HepG2 (cell line): ENCODE data around the gene SCUBE2. TPM values are rescaled to one million over a fixed set of nuclear protein-coding genes. Genes with fewer than 3 reads are reported as not detected.

Experiments
- ATAC-seq: fragments of 200-7000 bp; cut with Tn5 transposase; 3 replicates; pipeline ENCODE4 v1.9.1; 2020; ENCODE audit warnings: mild to moderate bottlenecking, moderate library complexity
- BruUV-seq: library from RNA; stranded (reverse); fragments of 400-500 nt; replicated peaks from 2 replicates; lab custom pipeline; 2021; lab: Mats Ljungman, UMichigan
- CTCF ChIA-PET: fragments of 300-600 bp; formaldehyde crosslinking; extraction: SDS; loops from one replicate; lab custom pipeline; 2021; ENCODE audit warnings: low total read pairs, inconsistent platforms, low intra/inter-chr PET ratio; lab: Yijun Ruan, JAX
- POLR2A ChIA-PET: fragments of 350-600 bp; sonication (Branson Sonifier 250); formaldehyde crosslinking; loops from one replicate; lab custom pipeline; 2020; ENCODE audit warnings: antibody characterized with exemption, inconsistent platforms; lab: Yijun Ruan, JAX
- DNase-seq: peaks from one replicate; pipeline ENCODE4 v3.0.0-alpha.2; 2015; ENCODE audit warnings: low spot score
- FAIRE-seq: peaks from 3 replicates; lab custom pipeline; 2011; peaks lifted over from hg19 to GRCh38; lab: Jason Lieb, UNC
- H2AFZ ChIP-seq: one replicate; pipeline ENCODE4 v1.6.1; 2011; ENCODE audit warnings: low read length, inconsistent platforms
- H3K27ac ChIP-seq: fragments of 300-600 bp; 3 replicates; pipeline ENCODE4 v1.8.0; 2011; ENCODE audit warnings: mixed run types, mild to moderate bottlenecking, mixed read lengths, low read length, inconsistent platforms; ENCODE audit not compliant: insufficient read depth; ENCODE audit errors: extremely low read length
- H3K27me3 ChIP-seq, 2 experiments: fragments of 200-600 bp in 1 of 2; 2 replicates in 1 of 2; 3 replicates in 1 of 2; pipeline versions ENCODE4 v1.6.0 to v1.8.0; 2011; ENCODE audit warnings: low read length in 2 of 2, mild to moderate bottlenecking in 2 of 2, moderate library complexity in 2 of 2, inconsistent platforms in 1 of 2; ENCODE audit not compliant: insufficient read depth in 2 of 2, control insufficient read depth in 1 of 2
- H3K36me3 ChIP-seq, 2 experiments: fragments of 200-600 bp in 1 of 2; replicated peaks in 1 of 2; 2 replicates in 1 of 2; 3 replicates in 1 of 2; pipeline versions ENCODE4 v1.5.1 to v1.8.0; 2011; ENCODE audit warnings: low read length in 2 of 2, inconsistent platforms in 1 of 2; ENCODE audit not compliant: insufficient read depth in 2 of 2, control insufficient read depth in 1 of 2
- H3K4me1 ChIP-seq: 2 replicates; pipeline ENCODE4 v1.5.1; 2012; ENCODE audit warnings: low read length, inconsistent platforms; ENCODE audit not compliant: insufficient read depth
- H3K4me2 ChIP-seq: 2 replicates; pipeline ENCODE4 v1.6.0; 2011; ENCODE audit warnings: low read depth, low read length, inconsistent platforms
- H3K4me3 ChIP-seq, 3 experiments: fragments of 200-600 bp in 1 of 3; sonication (generic), shearing (Covaris generic) in 1 of 3; replicated peaks in 1 of 3; 2 replicates each; pipeline ENCODE4 v1.5.1; 2011 to 2016; ENCODE audit warnings: low read length in 3 of 3, inconsistent platforms in 2 of 3, low read depth in 2 of 3, mild to moderate bottlenecking in 2 of 3, control low read depth in 1 of 3, mixed read lengths in 1 of 3; ENCODE audit not compliant: insufficient read depth in 1 of 3
- H3K79me2 ChIP-seq: one replicate; pipeline ENCODE4 v1.6.1; 2011; ENCODE audit warnings: low read length, inconsistent platforms; ENCODE audit not compliant: insufficient read depth
- H3K9ac ChIP-seq: 2 replicates; pipeline ENCODE4 v1.6.0; 2011; ENCODE audit warnings: mild to moderate bottlenecking, low read depth, low read length, inconsistent platforms; ENCODE audit not compliant: insufficient read depth
- H3K9me3 ChIP-seq: 2 replicates; pipeline ENCODE4 v1.5.1; 2012; ENCODE audit warnings: mild to moderate bottlenecking, low read length
- H4K20me1 ChIP-seq: 2 replicates; pipeline ENCODE4 v1.6.0; 2011; ENCODE audit warnings: inconsistent platforms, mild to moderate bottlenecking, low read length, moderate library complexity; ENCODE audit not compliant: insufficient read depth
- KLF6 ChIP-seq: IDR thresholded peaks from 2 replicates; pipeline ENCODE4 v1.8.0; 2016; ENCODE audit warnings: missing biosample characterization, missing genetic modification reagents
- MIXL1 ChIP-seq: IDR thresholded peaks from 2 replicates; pipeline ENCODE4 v1.6.1; 2016
- PRDM15 ChIP-seq: sonication (generic); formaldehyde crosslinking; IDR thresholded peaks from 2 replicates; pipeline ENCODE4 v1.4.0; 2020; ENCODE audit warnings: missing genetic modification reagents
- SMAD9 ChIP-seq: sonication (generic); formaldehyde crosslinking; IDR thresholded peaks from 2 replicates; pipeline ENCODE4 v1.5.1; 2020; ENCODE audit warnings: mild to moderate bottlenecking, missing genetic modification reagents
- ZNF749 ChIP-seq: sonication (generic); formaldehyde crosslinking; IDR thresholded peaks from 2 replicates; pipeline ENCODE4 v1.8.0; 2022; ENCODE audit warnings: mild to moderate bottlenecking, missing genetic modification reagents, moderate library complexity, borderline replicate concordance
- WGBS: methylation state at CpG from one replicate; pipeline ENCODE4 v1.1.6; 2017; ENCODE audit warnings: low lambda C conversion rate; 5-methylcytosine and 5-hydroxymethylcytosine counted together
- in situ Hi-C: cut with HindIII; loops from 2 replicates; pipeline ENCODE4 v1.10.0; 2017; ENCODE audit warnings: low pct_unique_long_range_greater_than_20kb; ENCODE audit not compliant: extremely low pct_ligation_motif_present
- intact Hi-C: fragments of 100-400 bp; cut with micrococcal nuclease; formaldehyde crosslinking; loops from one replicate; pipeline ENCODE4 v1.10.0; 2022; ENCODE audit not compliant: unreplicated experiment
- polyA plus RNA-seq, 8 experiments: library from polyadenylated mRNA; depleted of rRNA in 3 of 8; stranded (reverse) in 7 of 8; unstranded in 1 of 8; fragments of >200 nt; fragmentation: Illumina TruSeq in 4 of 8; extraction: Trizol in 4 of 8; gene quantifications; 2 replicates each; pipeline versions ENCODE4 v1.2.1 to v1.2.3, GENCODE V29; 2011 to 2016; ENCODE audit warnings: low read depth in 4 of 8, missing spikeins in 1 of 8, mixed read lengths in 1 of 8; ENCODE audit not compliant: insufficient read depth in 1 of 8
- total RNA-seq, 5 experiments: library from RNA; depleted of rRNA; stranded (reverse); fragments of >200 nt; fragmentation: Illumina TruSeq; extraction: Trizol; gene quantifications; 2 replicates each; pipeline ENCODE4 v1.2.3, GENCODE V29; 2016; ENCODE audit warnings: low read depth in 1 of 5
- TF ChIP-seq, protein P1 (sequence below): sonication (generic); formaldehyde crosslinking; IDR thresholded peaks from 2 replicates; pipeline ENCODE4 v1.4.0; 2020; ENCODE audit warnings: missing genetic modification reagents
- TF ChIP-seq, protein P2 (sequence below): IDR thresholded peaks from 2 replicates; pipeline ENCODE4 v1.4.0; 2020; ENCODE audit warnings: mild to moderate bottlenecking, missing genetic modification reagents
- TF ChIP-seq, protein P3 (sequence below): sonication (generic); formaldehyde crosslinking; IDR thresholded peaks from 2 replicates; pipeline ENCODE4 v1.5.0; 2020; ENCODE audit warnings: missing genetic modification reagents

The SCUBE2 gene
- total and polyA plus RNA-seq, 2 of the 13 experiments (the other 11 are each of a cell fraction or from before 2014, with no cell fraction given), result 0.09 TPM; not detected in 1

DNA sequence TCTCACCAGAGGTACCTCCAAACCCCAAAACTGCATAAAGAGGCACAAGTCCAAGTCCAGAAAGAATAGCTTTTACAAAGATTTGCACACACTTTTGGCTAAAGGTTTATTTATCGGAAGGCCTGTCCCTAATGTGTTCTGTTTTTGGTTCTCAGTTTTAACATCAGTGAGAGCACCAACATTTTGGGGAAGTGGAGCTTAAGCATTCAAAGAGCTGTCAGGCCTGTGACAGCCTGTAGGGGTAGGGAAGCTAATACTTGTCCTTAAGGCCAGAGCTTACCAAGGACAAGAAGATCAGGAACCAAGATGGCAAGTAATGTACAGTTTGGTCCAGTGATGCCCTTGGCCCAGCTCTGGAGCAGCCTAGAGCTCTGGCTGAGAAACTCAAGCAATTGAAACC lies 38.9 kb upstream of the SCUBE2 start (continued):
- TF ChIP-seq, protein P1, sequence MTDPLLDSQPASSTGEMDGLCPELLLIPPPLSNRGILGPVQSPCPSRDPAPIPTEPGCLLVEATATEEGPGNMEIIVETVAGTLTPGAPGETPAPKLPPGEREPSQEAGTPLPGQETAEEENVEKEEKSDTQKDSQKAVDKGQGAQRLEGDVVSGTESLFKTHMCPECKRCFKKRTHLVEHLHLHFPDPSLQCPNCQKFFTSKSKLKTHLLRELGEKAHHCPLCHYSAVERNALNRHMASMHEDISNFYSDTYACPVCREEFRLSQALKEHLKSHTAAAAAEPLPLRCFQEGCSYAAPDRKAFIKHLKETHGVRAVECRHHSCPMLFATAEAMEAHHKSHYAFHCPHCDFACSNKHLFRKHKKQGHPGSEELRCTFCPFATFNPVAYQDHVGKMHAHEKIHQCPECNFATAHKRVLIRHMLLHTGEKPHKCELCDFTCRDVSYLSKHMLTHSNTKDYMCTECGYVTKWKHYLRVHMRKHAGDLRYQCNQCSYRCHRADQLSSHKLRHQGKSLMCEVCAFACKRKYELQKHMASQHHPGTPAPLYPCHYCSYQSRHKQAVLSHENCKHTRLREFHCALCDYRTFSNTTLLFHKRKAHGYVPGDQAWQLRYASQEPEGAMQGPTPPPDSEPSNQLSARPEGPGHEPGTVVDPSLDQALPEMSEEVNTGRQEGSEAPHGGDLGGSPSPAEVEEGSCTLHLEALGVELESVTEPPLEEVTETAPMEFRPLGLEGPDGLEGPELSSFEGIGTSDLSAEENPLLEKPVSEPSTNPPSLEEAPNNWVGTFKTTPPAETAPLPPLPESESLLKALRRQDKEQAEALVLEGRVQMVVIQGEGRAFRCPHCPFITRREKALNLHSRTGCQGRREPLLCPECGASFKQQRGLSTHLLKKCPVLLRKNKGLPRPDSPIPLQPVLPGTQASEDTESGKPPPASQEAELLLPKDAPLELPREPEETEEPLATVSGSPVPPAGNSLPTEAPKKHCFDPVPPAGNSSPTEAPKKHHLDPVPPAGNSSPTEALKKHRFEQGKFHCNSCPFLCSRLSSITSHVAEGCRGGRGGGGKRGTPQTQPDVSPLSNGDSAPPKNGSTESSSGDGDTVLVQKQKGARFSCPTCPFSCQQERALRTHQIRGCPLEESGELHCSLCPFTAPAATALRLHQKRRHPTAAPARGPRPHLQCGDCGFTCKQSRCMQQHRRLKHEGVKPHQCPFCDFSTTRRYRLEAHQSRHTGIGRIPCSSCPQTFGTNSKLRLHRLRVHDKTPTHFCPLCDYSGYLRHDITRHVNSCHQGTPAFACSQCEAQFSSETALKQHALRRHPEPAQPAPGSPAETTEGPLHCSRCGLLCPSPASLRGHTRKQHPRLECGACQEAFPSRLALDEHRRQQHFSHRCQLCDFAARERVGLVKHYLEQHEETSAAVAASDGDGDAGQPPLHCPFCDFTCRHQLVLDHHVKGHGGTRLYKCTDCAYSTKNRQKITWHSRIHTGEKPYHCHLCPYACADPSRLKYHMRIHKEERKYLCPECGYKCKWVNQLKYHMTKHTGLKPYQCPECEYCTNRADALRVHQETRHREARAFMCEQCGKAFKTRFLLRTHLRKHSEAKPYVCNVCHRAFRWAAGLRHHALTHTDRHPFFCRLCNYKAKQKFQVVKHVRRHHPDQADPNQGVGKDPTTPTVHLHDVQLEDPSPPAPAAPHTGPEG (CRISPR knock-in tag), result no peak
- no peak for TF ChIP-seq ZNF749 (CRISPR knock-in tag)

GRCh38 chr11:9126636-9127035 lies 35.2 kb upstream of the SCUBE2 start:
- BruUV-seq, result no TSS peak
- Histone ChIP-seq H3K9ac (no peak overlapping the region), H3K27me3 (no peaks in the 10 kb centered on the region), H3K4me2 (no peak overlapping the region), H3K4me1 (no peaks in the 10 kb centered on the region), H3K79me2 (no peaks in the 10 kb centered on the region), H2AFZ (no peak overlapping the region), H3K36me3 (no peaks in the 10 kb centered on the region), H3K27ac (no peak overlapping the region), H4K20me1 (no peaks in the 10 kb centered on the region), H3K9me3 (no peaks in the 10 kb centered on the region), H3K4me3 (no peak overlapping the region)
- ChIA-PET POLR2A (no interaction called here), CTCF (no interaction called here)
- ATAC-seq (no peak), FAIRE-seq (no peak), DNase-seq (no peak)
- intact Hi-C loops, result no loop called here
- in situ Hi-C loops, result no loop called here
- 81% methylated on average over 2 of the region's 2 CpGs for WGBS
- TF ChIP-seq PRDM15 (CRISPR knock-in tag), result no peak
- TF ChIP-seq, protein P2, sequence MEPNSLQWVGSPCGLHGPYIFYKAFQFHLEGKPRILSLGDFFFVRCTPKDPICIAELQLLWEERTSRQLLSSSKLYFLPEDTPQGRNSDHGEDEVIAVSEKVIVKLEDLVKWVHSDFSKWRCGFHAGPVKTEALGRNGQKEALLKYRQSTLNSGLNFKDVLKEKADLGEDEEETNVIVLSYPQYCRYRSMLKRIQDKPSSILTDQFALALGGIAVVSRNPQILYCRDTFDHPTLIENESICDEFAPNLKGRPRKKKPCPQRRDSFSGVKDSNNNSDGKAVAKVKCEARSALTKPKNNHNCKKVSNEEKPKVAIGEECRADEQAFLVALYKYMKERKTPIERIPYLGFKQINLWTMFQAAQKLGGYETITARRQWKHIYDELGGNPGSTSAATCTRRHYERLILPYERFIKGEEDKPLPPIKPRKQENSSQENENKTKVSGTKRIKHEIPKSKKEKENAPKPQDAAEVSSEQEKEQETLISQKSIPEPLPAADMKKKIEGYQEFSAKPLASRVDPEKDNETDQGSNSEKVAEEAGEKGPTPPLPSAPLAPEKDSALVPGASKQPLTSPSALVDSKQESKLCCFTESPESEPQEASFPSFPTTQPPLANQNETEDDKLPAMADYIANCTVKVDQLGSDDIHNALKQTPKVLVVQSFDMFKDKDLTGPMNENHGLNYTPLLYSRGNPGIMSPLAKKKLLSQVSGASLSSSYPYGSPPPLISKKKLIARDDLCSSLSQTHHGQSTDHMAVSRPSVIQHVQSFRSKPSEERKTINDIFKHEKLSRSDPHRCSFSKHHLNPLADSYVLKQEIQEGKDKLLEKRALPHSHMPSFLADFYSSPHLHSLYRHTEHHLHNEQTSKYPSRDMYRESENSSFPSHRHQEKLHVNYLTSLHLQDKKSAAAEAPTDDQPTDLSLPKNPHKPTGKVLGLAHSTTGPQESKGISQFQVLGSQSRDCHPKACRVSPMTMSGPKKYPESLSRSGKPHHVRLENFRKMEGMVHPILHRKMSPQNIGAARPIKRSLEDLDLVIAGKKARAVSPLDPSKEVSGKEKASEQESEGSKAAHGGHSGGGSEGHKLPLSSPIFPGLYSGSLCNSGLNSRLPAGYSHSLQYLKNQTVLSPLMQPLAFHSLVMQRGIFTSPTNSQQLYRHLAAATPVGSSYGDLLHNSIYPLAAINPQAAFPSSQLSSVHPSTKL (CRISPR knock-in tag), result no peak
- no peak for TF ChIP-seq SMAD9
- TF ChIP-seq MIXL1 (CRISPR knock-in tag), result no peak
- TF ChIP-seq, protein P3, sequence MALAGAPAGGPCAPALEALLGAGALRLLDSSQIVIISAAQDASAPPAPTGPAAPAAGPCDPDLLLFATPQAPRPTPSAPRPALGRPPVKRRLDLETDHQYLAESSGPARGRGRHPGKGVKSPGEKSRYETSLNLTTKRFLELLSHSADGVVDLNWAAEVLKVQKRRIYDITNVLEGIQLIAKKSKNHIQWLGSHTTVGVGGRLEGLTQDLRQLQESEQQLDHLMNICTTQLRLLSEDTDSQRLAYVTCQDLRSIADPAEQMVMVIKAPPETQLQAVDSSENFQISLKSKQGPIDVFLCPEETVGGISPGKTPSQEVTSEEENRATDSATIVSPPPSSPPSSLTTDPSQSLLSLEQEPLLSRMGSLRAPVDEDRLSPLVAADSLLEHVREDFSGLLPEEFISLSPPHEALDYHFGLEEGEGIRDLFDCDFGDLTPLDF (CRISPR knock-in tag), result no peak
- no peak for TF ChIP-seq KLF6 (CRISPR knock-in tag)
